Activated effector memory CD4-positive, alpha-beta T cell treated with anti-CD3 and anti-CD28 coated beads, Interleukin-2, amount 50 U/mL, for 16 hours (primary cell): Measurements from ENCODE around the gene SPTSSA.
A peak's percentile ranks its signal among the peaks of the same experiment; 100 is the strongest.
"Not testable (repeated sequence)": the region's sequence is repeated elsewhere in the genome, so short reads cannot be mapped to it uniquely, and the experiment has no call there.

Experiments used
- DNase-seq: peaks from one replicate; pipeline ENCODE4 v3.0.0-alpha.2; 2020

Gene SPTSSA

GRCh38 chr14:34462132-34462893, at the start of gene SPTSSA:
Gene SPTSSA (minus strand): TSS chr14:34462240. CDS start chr14:34462207, 33 bp downstream.
- peak; percentile 96 for DNase-seq

GRCh38 chr14:34507884-34508283, 45.8 kb upstream of the SPTSSA start:
- no peak for DNase-seq

- DNase-seq: no peak
Observed at GRCh38 chr14:34507459-34507858, 45.4 kb upstream of the SPTSSA start.

GRCh38 chr14:34505124-34505491, 43.1 kb upstream of the SPTSSA start:
- not testable (repeated sequence) for DNase-seq

- DNase-seq: not testable (repeated sequence)
Observed at GRCh38 chr14:34504027-34504426, 42.0 kb upstream of the SPTSSA start.

- no peak for DNase-seq
Observed at GRCh38 chr14:34502545-34503225, 40.6 kb upstream of the SPTSSA start.

- no peak for DNase-seq
Observed at GRCh38 chr14:34502001-34502400, 40.0 kb upstream of the SPTSSA start.

GRCh38 chr14:34501004-34501580, 39.1 kb upstream of the SPTSSA start:
- DNase-seq: no peak

- no peak for DNase-seq
Observed at GRCh38 chr14:34498684-34499412, 36.8 kb upstream of the SPTSSA start.

- DNase-seq: no peak
Observed at GRCh38 chr14:34496679-34497513, 34.9 kb upstream of the SPTSSA start.

- DNase-seq: no peak
Observed at GRCh38 chr14:34496007-34496678, 34.1 kb upstream of the SPTSSA start.

GRCh38 chr14:34489324-34489723, 27.3 kb upstream of the SPTSSA start:
- no peak for DNase-seq

GRCh38 chr14:34488528-34488927, 26.5 kb upstream of the SPTSSA start:
- DNase-seq: no peak

- DNase-seq: no peak
Observed at GRCh38 chr14:34484726-34485125, 22.7 kb upstream of the SPTSSA start.

GRCh38 chr14:34482463-34482862, 20.4 kb upstream of the SPTSSA start:
- DNase-seq: no peak

- no peak for DNase-seq
Observed at GRCh38 chr14:34479694-34480093, 17.7 kb upstream of the SPTSSA start.

GRCh38 chr14:34478261-34478660, 16.2 kb upstream of the SPTSSA start:
- DNase-seq: no peak

GRCh38 chr14:34476036-34476435, 14.0 kb upstream of the SPTSSA start:
- DNase-seq: not testable (repeated sequence)

GRCh38 chr14:34475163-34475562, 13.1 kb upstream of the SPTSSA start:
- DNase-seq: no peak

- DNase-seq: no peak
Observed at GRCh38 chr14:34474187-34474679, 12.2 kb upstream of the SPTSSA start.

GRCh38 chr14:34472706-34473279, 10.8 kb upstream of the SPTSSA start:
- no peak for DNase-seq
